Type B pancreatic cell (in vitro differentiated cells): ENCODE measurements around the gene CDK5RAP2. TPM values are rescaled to one million over a fixed set of nuclear protein-coding genes. Genes with fewer than 3 reads are reported as not detected.

Experiments used
- DNase-seq: peaks from one replicate; pipeline ENCODE4 v3.0.0; 2021; ENCODE audit warnings: mixed read lengths; ENCODE audit not compliant: unreplicated experiment; ENCODE audit errors: extremely low spot score
- H3K27ac Mint-ChIP-seq: 2 replicates; pipeline ENCODE4 v1.8.0; 2021; ENCODE audit warnings: mild to moderate bottlenecking, mixed read lengths
- H3K27me3 Mint-ChIP-seq: 2 replicates; pipeline ENCODE4 v1.8.0; 2021; ENCODE audit warnings: mixed read lengths
- H3K36me3 Mint-ChIP-seq: 2 replicates; pipeline ENCODE4 v1.8.0; 2021; ENCODE audit warnings: mixed read lengths
- H3K4me1 Mint-ChIP-seq: one replicate; pipeline ENCODE4 v1.8.0; 2021; ENCODE audit warnings: mixed read lengths; ENCODE audit not compliant: unreplicated experiment
- H3K4me3 Mint-ChIP-seq: 2 replicates; pipeline ENCODE4 v1.8.0; 2021; ENCODE audit warnings: mild to moderate bottlenecking, mixed read lengths
- H3K9me3 Mint-ChIP-seq: 2 replicates; pipeline ENCODE4 v1.8.0; 2021; ENCODE audit warnings: mixed read lengths
- CTCF ChIP-seq: fragments of 200-600 bp; sonication (generic); conservative IDR thresholded peaks from 2 replicates; pipeline ENCODE4 v1.5.0; 2021; ENCODE audit warnings: antibody characterized with exemption, mild to moderate bottlenecking
- total RNA-seq: library from RNA; stranded (reverse); gene quantifications from 2 replicates; pipeline ENCODE4 v1.2.1, GENCODE V29; 2021; ENCODE audit warnings: low replicate concordance

CDK5RAP2 gene
- total RNA-seq, 1 donor from 2014 or later: 69.2 TPM

- DNase-seq: no peak
- Mint-ChIP-seq H3K4me1 (peaks cover 16% of the 10 kb centered on the region), H3K4me3 (no peak overlapping the region), H3K27me3 (no peaks in the 10 kb centered on the region), H3K9me3 (no peaks in the 10 kb centered on the region), H3K27ac (no peak overlapping the region), H3K36me3 (no peaks in the 10 kb centered on the region)
- TF ChIP-seq CTCF: no peak
Measured at GRCh38 chr9:120362446-120362845, 217.5 kb downstream of the CDK5RAP2 start.

GRCh38 chr9:120361551-120361950, 218.4 kb downstream of the CDK5RAP2 start:
- Mint-ChIP-seq H3K27me3 (no peaks in the 10 kb centered on the region), H3K9me3 (no peaks in the 10 kb centered on the region), H3K4me3 (no peak overlapping the region), H3K27ac (no peak overlapping the region), H3K4me1 (peaks cover 12% of the 10 kb centered on the region), H3K36me3 (no peaks in the 10 kb centered on the region)
- TF ChIP-seq CTCF: no peak
- no peak for DNase-seq

GRCh38 chr9:120360510-120360909, 219.5 kb downstream of the CDK5RAP2 start:
- H3K4me1 Mint-ChIP-seq: peaks cover 11% of the 10 kb centered on the region
- no peak overlapping the region for H3K27ac Mint-ChIP-seq
- no peak for DNase-seq
- no peak overlapping the region for H3K4me3 Mint-ChIP-seq
- no peaks in the 10 kb centered on the region for H3K9me3 Mint-ChIP-seq
- H3K36me3 Mint-ChIP-seq: no peaks in the 10 kb centered on the region
- no peak for TF ChIP-seq CTCF
- no peaks in the 10 kb centered on the region for H3K27me3 Mint-ChIP-seq

- Mint-ChIP-seq H3K27ac (no peak overlapping the region), H3K9me3 (no peaks in the 10 kb centered on the region), H3K4me3 (no peak overlapping the region), H3K36me3 (no peaks in the 10 kb centered on the region), H3K27me3 (no peaks in the 10 kb centered on the region), H3K4me1 (peaks cover 11% of the 10 kb centered on the region)
- DNase-seq: no peak
- no peak for TF ChIP-seq CTCF
Measured at GRCh38 chr9:120360046-120360445, 219.9 kb downstream of the CDK5RAP2 start.

GRCh38 chr9:120358877-120359276, 221.1 kb downstream of the CDK5RAP2 start:
- Mint-ChIP-seq H3K27ac (no peak overlapping the region), H3K4me1 (peaks cover 10% of the 10 kb centered on the region), H3K4me3 (no peak overlapping the region), H3K36me3 (no peaks in the 10 kb centered on the region), H3K9me3 (no peaks in the 10 kb centered on the region), H3K27me3 (no peaks in the 10 kb centered on the region)
- peak; percentile 29 for TF ChIP-seq CTCF
- DNase-seq: no peak

- Mint-ChIP-seq H3K4me1 (peaks cover 19% of the 10 kb centered on the region), H3K36me3 (no peaks in the 10 kb centered on the region), H3K27me3 (peaks cover 6% of the 10 kb centered on the region), H3K4me3 (no peak overlapping the region), H3K27ac (no peak overlapping the region), H3K9me3 (no peaks in the 10 kb centered on the region)
- DNase-seq: no peak
- TF ChIP-seq CTCF: no peak
Measured at GRCh38 chr9:120353506-120353905, 226.5 kb downstream of the CDK5RAP2 start.
